SK-N-SH (cell line): ENCODE measurements around the gene QSOX2. TPM values are rescaled to one million over a fixed set of nuclear protein-coding genes. Genes with fewer than 3 reads are reported as not detected.

Source experiments
- CTCF ChIA-PET: fragments of 300-600, 350-600 bp; formaldehyde crosslinking; extraction: SDS; loops from one replicate; lab custom pipeline; 2021; lab: Yijun Ruan, JAX
- POLR2A ChIA-PET: fragments of 350-600 bp; sonication (Branson Sonifier 250); formaldehyde crosslinking; extraction: SDS; loops from one replicate; lab custom pipeline; 2020; ENCODE audit warnings: antibody characterized with exemption, inconsistent platforms; lab: Yijun Ruan, JAX
- DNase-seq: peaks from one replicate; pipeline ENCODE4 v3.0.0; 2012
- H2AFZ ChIP-seq: fragments of 200-600 bp; sonication (generic); 2 replicates; pipeline ENCODE4 v1.8.1; 2016; ENCODE audit warnings: antibody characterized with exemption, mild to moderate bottlenecking, low read depth
- H3F3A ChIP-seq: fragments of 200-600 bp; sonication (generic); replicated peaks from 2 replicates; pipeline ENCODE3; 2016; ENCODE audit warnings: antibody characterized with exemption, mild to moderate bottlenecking; ENCODE audit not compliant: insufficient read depth
- H3K27ac ChIP-seq, 2 experiments: fragments of 200-500 bp in 1 of 2; fragments of 200-600 bp in 1 of 2; sonication (Bioruptor generic) in 1 of 2; sonication (generic), shearing (Covaris generic) in 1 of 2; 2 replicates each; pipeline versions ENCODE4 v1.5.1 to v1.6.1; 2014 to 2016; ENCODE audit warnings: low read depth in 2 of 2, inconsistent platforms in 1 of 2, low read length in 1 of 2, mild to moderate bottlenecking in 1 of 2, mixed read lengths in 1 of 2
- H3K27me3 ChIP-seq: fragments of 200-600 bp; sonication (generic), shearing (Covaris generic); 2 replicates; pipeline ENCODE4 v1.6.1; 2016; ENCODE audit warnings: mixed run types; ENCODE audit not compliant: insufficient read depth
- H3K36me3 ChIP-seq, 2 experiments: fragments of 200-500 bp in 1 of 2; fragments of 200-600 bp in 1 of 2; sonication (Bioruptor generic) in 1 of 2; sonication (generic) in 1 of 2; replicated peaks in 1 of 2; 2 replicates each; pipeline versions ENCODE3 to v1.5.1; 2014 to 2016; ENCODE audit warnings: low read length in 1 of 2, mild to moderate bottlenecking in 1 of 2; ENCODE audit not compliant: insufficient read depth in 2 of 2, control insufficient read depth in 1 of 2
- H3K4me1 ChIP-seq, 2 experiments: fragments of 200-500 bp in 1 of 2; fragments of 200-600 bp in 1 of 2; sonication (Bioruptor generic) in 1 of 2; sonication (generic), shearing (Covaris generic) in 1 of 2; 2 replicates each; pipeline versions ENCODE4 v1.5.1 to v1.6.1; 2014 to 2016; ENCODE audit warnings: low read depth in 1 of 2, low read length in 1 of 2, mixed run types in 1 of 2; ENCODE audit not compliant: insufficient read depth in 2 of 2, control insufficient read depth in 1 of 2
- H3K4me2 ChIP-seq: fragments of 200-600 bp; sonication (generic), shearing (Covaris generic); 2 replicates; pipeline ENCODE4 v1.6.1; 2017; ENCODE audit warnings: mixed run types
- H3K4me3 ChIP-seq, 2 experiments: fragments of 200-500 bp in 1 of 2; fragments of 200-600 bp in 1 of 2; sonication (Bioruptor generic) in 1 of 2; sonication (generic), shearing (Covaris generic) in 1 of 2; 2 replicates each; pipeline versions ENCODE4 v1.5.1 to v1.8.1; 2014 to 2016; ENCODE audit warnings: low read depth in 2 of 2, inconsistent platforms in 1 of 2, low read length in 1 of 2, mild to moderate bottlenecking in 1 of 2, mixed read lengths in 1 of 2, moderate library complexity in 1 of 2
- H3K79me2 ChIP-seq: fragments of 200-600 bp; sonication (generic); 2 replicates; pipeline ENCODE4 v1.8.1; 2017; ENCODE audit warnings: mild to moderate bottlenecking; ENCODE audit not compliant: insufficient read depth
- H3K9ac ChIP-seq: fragments of 200-600 bp; sonication (generic); 2 replicates; pipeline ENCODE4 v1.6.1; 2017; ENCODE audit warnings: mixed run types
- H3K9me2 ChIP-seq: fragments of 200-600 bp; sonication (generic); 2 replicates; pipeline ENCODE4 v1.6.1; 2017; ENCODE audit warnings: mixed run types
- H3K9me3 ChIP-seq: fragments of 200-600 bp; sonication (generic); 2 replicates; pipeline ENCODE4 v1.6.1; 2017; ENCODE audit warnings: mixed run types, mild to moderate bottlenecking, moderate library complexity
- H4K20me1 ChIP-seq: fragments of 200-600 bp; sonication (generic); 2 replicates; pipeline ENCODE4 v1.6.1; 2017; ENCODE audit warnings: mild to moderate bottlenecking, mixed run types; ENCODE audit not compliant: insufficient read depth
- CHD2 ChIP-seq: fragments of 150-350 bp; IDR thresholded peaks from 2 replicates; pipeline ENCODE4 v1.6.1; 2018; ENCODE audit warnings: low read length; ENCODE audit not compliant: partially characterized antibody
- CTCF ChIP-seq: fragments of 200-600 bp; sonication (generic); IDR thresholded peaks from 2 replicates; pipeline ENCODE4 v1.6.1; 2017; ENCODE audit warnings: antibody characterized with exemption, mild to moderate bottlenecking, moderate library complexity
- FOSL2 ChIP-seq: IDR thresholded peaks from 2 replicates; pipeline ENCODE4 v1.4.0; 2012; ENCODE audit warnings: low read depth, mild to moderate bottlenecking, moderate library complexity, borderline replicate concordance
- FOXJ3 ChIP-seq: sonication (generic); formaldehyde crosslinking; IDR thresholded peaks from 2 replicates; pipeline ENCODE4 v1.5.1; 2020; ENCODE audit warnings: mild to moderate bottlenecking, missing genetic modification reagents
- IRF3 ChIP-seq: fragments of 150-350 bp; IDR thresholded peaks from 2 replicates; pipeline ENCODE4 v1.6.1; 2016; ENCODE audit warnings: mild to moderate bottlenecking, low read depth, low read length
- JUND ChIP-seq: IDR thresholded peaks from 2 replicates; pipeline ENCODE4 v1.4.0; 2012
- MEF2A ChIP-seq: IDR thresholded peaks from 2 replicates; pipeline ENCODE4 v1.4.0; 2012; ENCODE audit warnings: low read depth, borderline replicate concordance
- MXI1 ChIP-seq: IDR thresholded peaks from 2 replicates; pipeline ENCODE4 v1.6.1; 2012; ENCODE audit warnings: mild to moderate bottlenecking, low read depth, low read length, improper control_type of control experiment
- NFIC ChIP-seq: IDR thresholded peaks from 2 replicates; pipeline ENCODE4 v1.4.0; 2012; ENCODE audit warnings: borderline replicate concordance
- NRF1 ChIP-seq: IDR thresholded peaks from 2 replicates; pipeline ENCODE4 v1.6.1; 2012; ENCODE audit warnings: low read depth, mild to moderate bottlenecking, low read length
- POLR2AphosphoS5 ChIP-seq: IDR thresholded peaks from 2 replicates; pipeline ENCODE4 v1.6.1; 2012; ENCODE audit warnings: low read depth, low read length
- RFX5 ChIP-seq: IDR thresholded peaks from 2 replicates; pipeline ENCODE4 v1.6.1; 2012; ENCODE audit warnings: mild to moderate bottlenecking, improper control_type of control experiment, low read length
- RXRA ChIP-seq: IDR thresholded peaks from 2 replicates; pipeline ENCODE4 v1.4.0; 2012; ENCODE audit warnings: low read depth, mild to moderate bottlenecking, borderline replicate concordance
- SMC3 ChIP-seq: IDR thresholded peaks from 2 replicates; pipeline ENCODE4 v1.6.1; 2012; ENCODE audit warnings: low read depth, low read length, improper control_type of control experiment
- TAF1 ChIP-seq: IDR thresholded peaks from 2 replicates; pipeline ENCODE4 v1.6.1; 2012; ENCODE audit warnings: low read depth, mild to moderate bottlenecking, low read length, moderate library complexity, borderline replicate concordance
- ZBTB33 ChIP-seq: IDR thresholded peaks from 2 replicates; pipeline ENCODE4 v1.4.0; 2012; ENCODE audit warnings: low read depth, borderline replicate concordance
- WGBS: methylation state at CpG from one replicate; pipeline ENCODE4 v1.1.6; 2017; ENCODE audit warnings: low lambda C conversion rate; 5-methylcytosine and 5-hydroxymethylcytosine counted together
- polyA plus RNA-seq, 3 experiments: library from polyadenylated mRNA; depleted of rRNA; stranded (reverse); fragments of >200 nt; gene quantifications; 2 replicates each; pipeline ENCODE4 v1.2.3, GENCODE V29; 2012

Gene QSOX2
- polyA plus RNA-seq, 1 of the 3 experiments (the other 2 are of a cell fraction) = 26.6 TPM

- 91% methylated on average over 8 of the region's 15 CpGs for WGBS
- H3K27ac ChIP-seq = no peak overlapping the region
- POLR2A ChIA-PET = no interaction called here
- H3K9me3 ChIP-seq = no peaks in the 10 kb centered on the region
- H3K36me3 ChIP-seq = peaks cover 5 to 50% of the 10 kb centered on the region in 2 experiments
- H3K4me3 ChIP-seq = no peak overlapping the region
- H3F3A ChIP-seq = no peaks in the 10 kb centered on the region
- no peak for DNase-seq
- no peak for TF ChIP-seq MXI1
- no peak for TF ChIP-seq FOSL2
- no peak for TF ChIP-seq ZBTB33
- no peak for TF ChIP-seq NFIC
- TF ChIP-seq IRF3 = no peak
- TF ChIP-seq, all 33 proteins: peak for 0
- H3K4me1 ChIP-seq = no peaks in the 10 kb centered on the region
- no peak overlapping the region for H3K4me2 ChIP-seq
- H3K9ac ChIP-seq = no peak overlapping the region
- H2AFZ ChIP-seq = no peak overlapping the region
- no peaks in the 10 kb centered on the region for H3K9me2 ChIP-seq
- H3K27me3 ChIP-seq = no peaks in the 10 kb centered on the region
- H3K79me2 ChIP-seq = no peaks in the 10 kb centered on the region
- H4K20me1 ChIP-seq = peaks cover 20% of the 10 kb centered on the region
- CTCF ChIA-PET = interaction anchor here (1.0 to 5.7 kb wide), 7 partner anchors 8 to 86 kb away, joined by 3 to 50 read pairs (median 6); no protein-coding TSS in a partner anchor
Observed at GRCh38 chr9:136218673-136219072, 26.9 kb downstream of the QSOX2 start.

GRCh38 chr9:136218271-136218670 is 27.3 kb downstream of the QSOX2 start:
- CTCF ChIA-PET = interaction anchor here (1.2 to 5.7 kb wide), 5 partner anchors 9 to 48 kb away, joined by 3 to 50 read pairs (median 7); no protein-coding TSS in a partner anchor
- no peak for DNase-seq
- Histone ChIP-seq H3K27ac (no peak overlapping the region), H3K4me3 (no peak overlapping the region), H3K9me2 (no peaks in the 10 kb centered on the region), H3K9ac (no peak overlapping the region), H3K4me1 (no peaks in the 10 kb centered on the region), H3K4me2 (no peak overlapping the region), H3K36me3 (peaks cover 5 to 48% of the 10 kb centered on the region in 2 experiments), H3K9me3 (no peaks in the 10 kb centered on the region), H3K27me3 (no peaks in the 10 kb centered on the region), H3K79me2 (no peaks in the 10 kb centered on the region), H2AFZ (no peak overlapping the region), H4K20me1 (peaks cover 20% of the 10 kb centered on the region), H3F3A (no peaks in the 10 kb centered on the region)
- POLR2A ChIA-PET = no interaction called here
- WGBS = 100% methylated on average over 8 of the region's 16 CpGs
- no peak for TF ChIP-seq CTCF
- no peak for TF ChIP-seq SMC3
- no peak for TF ChIP-seq RXRA
- TF ChIP-seq RFX5 = no peak
- no peak for TF ChIP-seq JUND
- TF ChIP-seq POLR2AphosphoS5 = no peak
- TF ChIP-seq CHD2 = no peak
- no peak for TF ChIP-seq MEF2A
- TF ChIP-seq TAF1 = no peak
- no peak for TF ChIP-seq MXI1
- TF ChIP-seq FOXJ3 = no peak
- TF ChIP-seq NRF1 = no peak
